Omental fat pad (tissue), 4 donors: ENCODE results near the gene CD58. TPM values are rescaled to one million over a fixed set of nuclear protein-coding genes. Genes with fewer than 3 reads are reported as not detected.

Experiments used
- ATAC-seq: fragments of 150-250 bp; one replicate; pipeline ENCODE4 v1.9.1; 2016; ENCODE audit warnings: mild to moderate bottlenecking, moderate library complexity; ENCODE audit not compliant: low FRiP score
- DNase-seq: peaks from one replicate; pipeline ENCODE4 v3.0.0-alpha.2; 2019; ENCODE audit warnings: low spot score
- CTCF ChIP-seq, 3 donors: fragments of 450-650 bp; IDR thresholded peaks; one replicate each; pipeline ENCODE4 v1.5.1; 2016 to 2017; ENCODE audit warnings: antibody characterized with exemption in 3 of 3, mild to moderate bottlenecking in 3 of 3, moderate library complexity in 2 of 3
- total RNA-seq, 4 donors: library from RNA; depleted of rRNA; stranded (reverse); fragments of >200 nt; gene quantifications; one replicate each; pipeline ENCODE4 v1.1.0, GENCODE V29; 2016

Gene CD58
- total RNA-seq, 4 donors from 2014 or later = 23.8 to 53.4 (median 27.1) TPM

- DNase-seq (no peak), ATAC-seq (no peak)
- peak in 1 of 3 donors; percentile 53 for TF ChIP-seq CTCF (IDR thresholded peaks at IDR 0.05)
Measured at GRCh38 chr1:116574581-116575291, 3.9 kb upstream of the CD58 start.

- no peak for DNase-seq
- no peak for ATAC-seq
- no peak for TF ChIP-seq CTCF (IDR thresholded peaks at IDR 0.05)
Measured at GRCh38 chr1:116573431-116574095, 2.7 kb upstream of the CD58 start.

GRCh38 chr1:116572771-116573430, 2.1 kb upstream of the CD58 start:
- no peak for ATAC-seq
- no peak for DNase-seq
- TF ChIP-seq CTCF (IDR thresholded peaks at IDR 0.05) = no peak

GRCh38 chr1:116572099-116572498, 1.3 kb upstream of the CD58 start:
- no peak for ATAC-seq
- DNase-seq = no peak
- TF ChIP-seq CTCF (IDR thresholded peaks at IDR 0.05) = no peak

GRCh38 chr1:116571215-116571919, 541 bp upstream of the CD58 start:
- ATAC-seq (no peak), DNase-seq (no peak)
- TF ChIP-seq CTCF (IDR thresholded peaks at IDR 0.05) = no peak

- TF ChIP-seq CTCF (IDR thresholded peaks at IDR 0.05) = no peak
- no peak for ATAC-seq
Measured at GRCh38 chr1:116569776-116570357, 959 bp downstream of the CD58 start.

More at GRCh38 chr1:116569776-116570357, 959 bp downstream of the CD58 start:
- no peak for DNase-seq
